GM06990 (cell line): ENCODE data around the gene DONSON.

Experiments used
- DNase-seq: peaks from one replicate; pipeline ENCODE4 v3.0.0-alpha.2; 2011; ENCODE audit not compliant: insufficient read length; ENCODE audit errors: extremely low read depth
- H3K27me3 ChIP-seq: replicated peaks from 2 replicates; pipeline ENCODE4 v1.6.0; 2011; ENCODE audit warnings: low read length; ENCODE audit not compliant: control insufficient read depth, insufficient read depth
- H3K36me3 ChIP-seq: 2 replicates; pipeline ENCODE4 v1.5.1; 2011; ENCODE audit warnings: low read length; ENCODE audit not compliant: control insufficient read depth, insufficient read depth
- H3K4me3 ChIP-seq: replicated peaks from 2 replicates; pipeline ENCODE4 v1.5.1; 2011; ENCODE audit warnings: low read depth, mild to moderate bottlenecking, control low read depth, low read length
- CTCF ChIP-seq: IDR thresholded peaks from 2 replicates; pipeline ENCODE4 v1.5.1; 2011; ENCODE audit warnings: low read length, control low read depth, mild to moderate bottlenecking, inconsistent platforms; ENCODE audit not compliant: insufficient read depth, poor library complexity, severe bottlenecking

The DONSON gene

DNA sequence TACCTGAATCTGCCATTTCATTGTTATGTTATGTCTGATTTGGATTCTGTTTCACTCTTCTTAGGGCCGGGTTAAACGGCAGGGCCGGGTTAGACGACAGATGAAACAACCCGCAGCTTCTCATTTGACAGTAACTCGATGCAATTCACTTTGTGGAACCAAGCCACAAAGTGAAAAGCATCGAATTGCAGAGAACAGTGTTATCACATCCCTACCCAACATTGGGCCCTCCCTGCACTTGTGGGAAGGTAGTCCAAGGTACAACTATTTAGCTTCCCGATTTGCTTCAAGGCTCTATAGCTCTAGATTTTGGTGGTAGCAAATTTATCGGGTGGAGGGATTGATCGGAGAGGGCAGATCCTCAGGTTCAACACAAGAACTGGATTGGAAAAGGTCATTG, 28.7 kb downstream of the DONSON start:
- TF ChIP-seq CTCF: no peak
- DNase-seq: no peak
- H3K27me3 ChIP-seq: no peaks in the 10 kb centered on the region
- no peak overlapping the region for H3K4me3 ChIP-seq
- H3K36me3 ChIP-seq: peaks cover 20% of the 10 kb centered on the region

- Histone ChIP-seq H3K27me3 (no peaks in the 10 kb centered on the region), H3K4me3 (no peak overlapping the region), H3K36me3 (peaks cover 26% of the 10 kb centered on the region)
- no peak for TF ChIP-seq CTCF
- no peak for DNase-seq
Measured at GRCh38 chr21:33558777-33559421, 29.6 kb downstream of the DONSON start.

DNA sequence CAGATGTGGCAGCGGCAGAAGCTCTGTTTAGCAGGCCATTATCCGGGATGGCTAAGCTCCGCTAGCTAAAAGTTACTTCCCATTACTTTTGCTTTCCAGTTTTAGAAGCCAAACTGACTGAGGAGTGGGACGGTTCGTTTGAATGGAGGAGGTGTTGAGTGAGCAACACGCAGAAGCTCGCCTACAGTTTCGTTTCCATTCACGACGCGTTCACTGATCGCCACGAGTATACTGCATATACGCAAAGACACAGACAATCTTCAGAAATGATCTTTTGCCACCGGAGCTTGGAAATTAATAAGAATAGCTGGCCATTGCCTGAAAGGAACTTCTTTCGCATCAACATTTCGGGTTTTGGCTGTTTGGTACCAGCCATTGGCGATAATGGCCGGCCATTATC, 31.0 kb downstream of the DONSON start:
- no peaks in the 10 kb centered on the region for H3K27me3 ChIP-seq
- peaks cover 35% of the 10 kb centered on the region for H3K36me3 ChIP-seq
- TF ChIP-seq CTCF: no peak
- no peak overlapping the region for H3K4me3 ChIP-seq
- no peak for DNase-seq

- no peak for TF ChIP-seq CTCF
- Histone ChIP-seq H3K4me3 (no peak overlapping the region), H3K27me3 (no peaks in the 10 kb centered on the region), H3K36me3 (peaks cover 51% of the 10 kb centered on the region)
- no peak for DNase-seq
Measured at GRCh38 chr21:33554982-33555344, 33.5 kb downstream of the DONSON start.

DNA sequence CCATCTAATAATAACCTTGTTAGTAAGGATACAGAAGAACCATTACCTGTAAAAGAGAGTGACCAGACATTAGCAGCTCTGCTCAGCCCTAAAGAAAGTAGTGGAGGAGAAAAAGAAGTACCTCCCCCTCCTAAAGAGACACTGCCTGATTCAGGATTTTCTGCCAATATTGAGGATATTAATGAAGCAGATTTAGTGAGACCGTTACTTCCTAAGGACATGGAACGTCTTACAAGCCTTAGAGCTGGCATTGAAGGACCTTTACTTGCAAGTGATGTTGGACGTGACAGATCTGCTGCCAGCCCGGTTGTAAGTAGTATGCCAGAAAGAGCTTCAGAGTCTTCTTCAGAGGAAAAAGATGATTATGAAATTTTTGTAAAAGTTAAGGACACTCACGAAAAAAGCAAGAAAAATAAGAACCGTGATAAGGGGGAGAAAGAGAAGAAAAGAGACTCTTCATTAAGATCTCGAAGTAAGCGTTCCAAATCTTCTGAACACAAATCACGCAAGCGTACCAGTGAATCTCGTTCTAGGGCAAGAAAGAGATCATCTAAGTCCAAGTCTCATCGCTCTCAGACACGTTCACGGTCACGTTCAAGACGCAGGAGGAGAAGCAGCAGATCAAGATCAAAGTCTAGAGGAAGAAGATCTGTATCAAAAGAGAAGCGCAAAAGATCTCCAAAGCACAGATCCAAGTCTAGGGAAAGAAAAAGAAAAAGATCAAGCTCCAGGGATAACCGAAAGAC, 34.1 kb downstream of the DONSON start:
- no peak overlapping the region for H3K4me3 ChIP-seq
- no peak for TF ChIP-seq CTCF
- H3K27me3 ChIP-seq: no peaks in the 10 kb centered on the region
- no peak for DNase-seq
- H3K36me3 ChIP-seq: peaks cover 52% of the 10 kb centered on the region
